GM18508 (cell line): ENCODE results near the gene GULP1.

Source experiments
- ATAC-seq: cut with Tn5 transposase; IDR thresholded peaks from one replicate; pipeline ENCODE4 v1.9.1; 2021; ENCODE audit warnings: moderate number of reproducible peaks; ENCODE audit not compliant: insufficient read depth, unreplicated experiment

GULP1 gene

GRCh38 chr2:188365058-188365641 is 73.5 kb downstream of the GULP1 start:
- no peak for ATAC-seq

- no peak for ATAC-seq
Observed at GRCh38 chr2:188367164-188367563, 75.5 kb downstream of the GULP1 start.

- peak; percentile 82 for ATAC-seq
Observed at GRCh38 chr2:188369365-188369764, 77.7 kb downstream of the GULP1 start.

GRCh38 chr2:188378371-188378950 is 86.8 kb downstream of the GULP1 start:
- no peak for ATAC-seq

- no peak for ATAC-seq
Observed at GRCh38 chr2:188379748-188380147, 88.1 kb downstream of the GULP1 start.

- ATAC-seq: no peak
Observed at GRCh38 chr2:188380280-188380679, 88.6 kb downstream of the GULP1 start.

GRCh38 chr2:188381614-188382013 is 89.9 kb downstream of the GULP1 start:
- ATAC-seq: no peak

- ATAC-seq: no peak
Observed at GRCh38 chr2:188382107-188382506, 90.4 kb downstream of the GULP1 start.

- ATAC-seq: no peak
Observed at GRCh38 chr2:188383158-188383557, 91.5 kb downstream of the GULP1 start.

- ATAC-seq: no peak
Observed at GRCh38 chr2:188385857-188386256, 94.2 kb downstream of the GULP1 start.

GRCh38 chr2:188388831-188389230 is 97.2 kb downstream of the GULP1 start:
- no peak for ATAC-seq

GRCh38 chr2:188391354-188391753 is 99.7 kb downstream of the GULP1 start:
- no peak for ATAC-seq

GRCh38 chr2:188394931-188395472 is 103.3 kb downstream of the GULP1 start:
- ATAC-seq: no peak

GRCh38 chr2:188395903-188396689 is 104.4 kb downstream of the GULP1 start:
- no peak for ATAC-seq

GRCh38 chr2:188399159-188399558 is 107.5 kb downstream of the GULP1 start:
- ATAC-seq: no peak

- ATAC-seq: no peak
Observed at GRCh38 chr2:188403676-188404075, 112.0 kb downstream of the GULP1 start.

- no peak for ATAC-seq
Observed at GRCh38 chr2:188404341-188405004, 112.8 kb downstream of the GULP1 start.

- no peak for ATAC-seq
Observed at GRCh38 chr2:188406414-188406813, 114.7 kb downstream of the GULP1 start.

GRCh38 chr2:188410504-188411235 is 119.0 kb downstream of the GULP1 start:
- no peak for ATAC-seq

- ATAC-seq: no peak
Observed at GRCh38 chr2:188412190-188412589, 120.5 kb downstream of the GULP1 start.
